Superior temporal gyrus (tissue), 1 donor: Measurements from ENCODE around the gene HIVEP1.

Experiments
- DNase-seq: peaks from one replicate; pipeline ENCODE4 v3.0.0-alpha.2; 2016; ENCODE audit errors: extremely low spot score

HIVEP1 gene

DNA sequence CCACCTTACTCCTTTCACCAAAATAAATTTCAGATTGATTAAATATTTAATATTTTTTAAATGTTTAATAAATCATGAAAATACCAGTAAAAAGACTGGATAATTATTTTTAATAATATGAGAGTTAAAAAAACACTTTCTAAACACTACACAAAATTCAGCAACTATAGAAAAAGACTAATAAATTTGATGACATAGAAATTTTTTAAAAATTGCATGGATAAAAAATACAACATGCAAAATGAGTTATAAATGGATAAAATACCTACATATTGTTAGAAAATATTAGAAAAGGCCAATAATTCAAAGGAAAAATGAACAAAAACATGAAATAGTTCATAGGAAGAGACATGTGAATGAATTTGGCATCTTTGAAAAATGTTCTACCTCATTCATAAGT is 177.0 kb downstream of the HIVEP1 start:
- DNase-seq, result no peak

DNA sequence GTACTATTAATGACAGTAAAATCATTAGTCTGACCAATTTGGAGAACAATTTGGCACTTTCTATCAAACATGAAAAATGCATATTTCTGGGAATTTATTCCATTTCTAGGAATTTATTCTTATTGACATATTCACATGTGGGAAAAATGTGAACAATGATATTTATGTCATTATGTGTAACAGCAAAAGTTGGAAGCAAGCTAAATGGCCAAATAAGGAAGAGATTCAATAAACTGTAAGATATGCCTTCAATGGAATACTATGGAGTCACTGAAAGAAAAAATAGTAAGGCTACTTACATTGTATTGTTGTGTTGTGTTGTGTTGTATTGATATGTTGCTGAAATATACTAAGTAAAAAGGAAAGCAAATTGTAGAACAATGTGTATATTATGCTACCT is 177.5 kb downstream of the HIVEP1 start:
- DNase-seq, result no peak

DNA sequence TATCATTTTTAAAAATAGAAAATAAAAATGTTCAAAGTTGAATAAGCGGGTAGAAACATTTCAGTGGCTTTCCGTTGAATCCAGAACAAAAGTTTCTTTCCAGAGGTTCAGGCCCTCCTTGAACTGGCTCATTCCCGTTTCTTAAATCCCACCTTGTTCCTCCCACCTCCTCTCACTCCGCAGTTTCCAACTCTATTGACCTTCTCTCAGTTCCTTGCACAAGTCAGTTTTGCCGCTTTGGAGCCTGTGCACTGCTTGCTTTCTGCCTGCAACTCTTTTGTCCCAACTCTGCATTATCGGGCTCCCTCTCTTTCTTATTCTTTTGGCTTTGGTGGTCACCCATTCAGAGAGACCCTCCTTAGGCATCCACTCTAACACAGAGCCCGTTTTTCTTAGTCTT is 178.1 kb downstream of the HIVEP1 start:
- DNase-seq, result no peak

DNA sequence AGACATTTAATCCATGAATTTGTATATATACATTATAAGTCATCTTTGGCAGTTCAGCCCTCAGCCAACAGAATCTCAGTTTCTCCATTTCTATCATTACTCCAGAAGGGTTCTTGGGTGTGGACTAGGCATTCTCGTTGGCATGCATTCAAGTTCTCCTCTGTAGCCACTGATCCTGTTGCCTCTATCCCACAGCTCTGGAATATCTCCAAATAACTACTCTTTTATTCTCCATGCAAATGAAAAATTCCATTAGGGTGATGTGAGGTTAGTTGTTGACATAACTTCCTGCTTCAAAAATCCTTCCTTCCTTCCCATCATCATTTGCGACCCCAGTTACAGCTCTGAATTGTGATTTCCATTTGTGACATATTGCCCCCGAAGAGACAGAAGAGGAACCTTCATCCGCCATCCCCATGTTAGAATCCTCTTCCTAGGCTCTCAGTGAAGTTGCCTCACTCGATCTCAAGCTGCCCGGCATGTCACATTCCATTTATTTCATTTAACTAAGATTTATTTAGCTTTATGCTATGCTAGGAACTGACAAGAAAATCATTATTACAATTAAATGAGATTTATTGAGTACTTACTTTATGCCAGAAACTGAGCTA is 184.3 kb downstream of the HIVEP1 start:
- DNase-seq, result no peak

DNA sequence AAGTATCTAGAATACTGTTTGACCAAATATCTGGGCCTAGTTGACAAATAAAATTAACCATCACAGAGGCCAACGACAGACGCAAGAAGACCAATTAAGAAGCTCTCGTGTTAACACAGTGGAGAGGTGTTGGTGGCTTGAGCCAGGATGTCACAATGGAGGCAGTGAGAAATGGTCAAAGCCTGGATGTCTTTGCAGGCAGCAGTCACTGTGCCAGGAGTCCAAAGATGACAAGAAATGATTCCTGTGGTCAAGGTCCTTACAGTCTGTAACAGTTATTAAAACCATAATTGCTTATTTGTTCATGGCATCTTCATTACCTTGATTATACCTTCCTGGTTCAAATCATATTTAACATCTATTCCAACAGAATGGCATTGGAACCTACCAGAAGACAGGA is 186.7 kb downstream of the HIVEP1 start:
- DNase-seq, result no peak

DNA sequence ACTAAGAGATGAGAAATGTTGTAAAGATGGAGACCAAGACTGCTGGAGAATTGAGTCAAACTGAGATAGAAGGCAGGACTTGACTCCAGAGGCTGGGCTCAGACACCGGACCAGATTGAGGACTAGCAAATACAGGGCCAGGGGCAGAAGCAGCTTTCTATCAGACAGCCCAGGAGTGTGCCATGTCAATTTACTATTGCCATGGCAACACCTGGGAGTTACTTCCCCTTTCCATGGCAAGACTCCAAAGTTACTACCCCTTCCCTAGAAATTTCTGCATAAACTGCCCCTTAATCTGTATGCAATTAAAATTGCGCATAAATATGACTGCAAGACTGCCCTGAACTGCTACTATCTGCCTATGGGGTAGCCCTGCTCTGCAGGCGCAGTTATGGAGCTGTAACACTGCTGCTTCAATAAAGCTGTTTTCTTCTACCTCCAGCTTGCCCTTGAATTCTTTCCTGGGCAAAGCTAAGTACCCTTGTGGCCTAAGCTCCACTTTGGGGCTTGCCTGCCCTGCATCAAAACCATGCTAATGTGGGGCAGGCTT is 188.0 kb downstream of the HIVEP1 start:
- DNase-seq, result no peak

DNA sequence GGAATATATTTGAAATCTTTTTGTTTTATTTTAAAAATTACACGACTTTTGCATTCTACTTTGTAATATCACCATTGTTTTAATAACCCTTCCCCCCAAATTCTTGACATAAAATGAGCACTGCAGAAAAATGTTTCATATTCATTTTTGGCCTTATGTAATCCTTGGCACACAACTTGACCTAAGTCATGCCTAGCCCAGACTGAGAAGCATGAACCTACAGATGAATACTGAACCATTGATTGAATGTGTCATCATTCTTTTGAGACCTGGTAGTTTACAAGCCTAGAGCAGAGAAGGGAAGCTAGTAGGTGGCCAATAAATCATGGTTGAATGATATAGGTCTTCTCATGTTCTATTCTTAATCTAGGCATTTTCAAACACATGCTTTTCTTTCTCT is 188.6 kb downstream of the HIVEP1 start:
- no peak for DNase-seq

DNA sequence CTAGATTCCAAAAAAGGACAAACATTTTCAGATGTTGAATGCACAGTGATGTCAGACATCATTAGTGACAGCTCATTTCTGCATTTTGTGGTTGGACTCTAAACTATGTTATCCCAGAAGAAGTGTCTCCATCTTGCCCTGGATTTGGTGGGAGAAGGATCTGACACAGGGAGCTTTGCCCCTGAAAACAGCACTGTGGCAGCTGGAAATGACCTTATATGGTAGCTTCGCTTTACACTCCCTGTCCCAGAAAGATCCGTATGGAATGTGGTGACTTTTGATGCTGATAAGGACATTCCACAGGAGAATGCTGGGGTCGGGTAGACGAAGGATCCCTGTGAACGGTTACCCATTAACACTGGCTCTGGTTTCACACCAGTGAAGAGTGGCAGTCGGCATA is 190.9 kb downstream of the HIVEP1 start:
- no peak for DNase-seq

DNA sequence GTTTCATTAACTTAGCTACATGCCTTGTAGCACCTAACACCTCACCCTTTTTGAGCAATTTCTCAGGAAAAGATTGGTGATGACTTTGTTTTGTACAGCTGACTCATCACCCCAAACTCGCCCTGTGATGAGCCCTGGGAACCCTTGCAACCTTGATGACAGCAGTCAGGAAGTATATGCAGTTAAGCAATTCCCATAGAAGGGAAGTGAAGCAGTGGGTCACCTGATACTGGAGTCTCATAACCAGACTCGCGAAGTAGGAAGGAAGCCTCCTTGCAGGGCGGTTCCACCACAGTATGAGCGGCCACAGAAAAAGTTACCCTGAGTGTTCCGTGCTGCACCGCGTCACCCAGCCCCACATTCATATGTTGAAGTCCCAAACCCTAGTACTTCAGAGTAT is 196.1 kb downstream of the HIVEP1 start:
- no peak for DNase-seq

DNA sequence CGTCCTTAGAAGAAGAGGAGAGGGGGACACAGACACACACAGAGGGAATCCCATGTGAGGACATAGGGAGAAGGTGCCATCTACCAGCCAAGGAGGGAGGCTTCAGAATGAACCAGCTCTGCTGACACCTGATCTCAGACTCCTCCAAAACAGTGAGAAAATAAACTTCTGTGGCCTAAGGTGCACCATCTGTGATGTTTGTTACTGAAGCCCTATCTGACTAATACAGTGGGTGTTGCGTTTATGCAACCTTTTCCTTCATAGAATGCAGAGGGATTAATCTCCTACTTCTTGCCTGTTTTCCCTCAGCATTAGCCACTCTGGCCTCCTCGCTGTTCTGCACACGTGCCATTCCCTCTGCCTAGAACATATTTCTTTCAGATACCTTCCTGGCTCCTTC is 196.6 kb downstream of the HIVEP1 start:
- DNase-seq, result no peak
